T follicular helper cell (primary cell): ENCODE measurements around the gene FNBP1.
"Not testable (repeated sequence)": the region's sequence is repeated elsewhere in the genome, so short reads cannot be mapped to it uniquely, and the experiment has no call there.

Experiments used
- DNase-seq: peaks from one replicate; pipeline ENCODE4 v3.0.0-alpha.2; 2020; ENCODE audit warnings: low read depth

FNBP1 gene

GRCh38 chr9:129994882-129995281 lies 48.1 kb downstream of the FNBP1 start:
- no peak for DNase-seq

GRCh38 chr9:129991139-129991538 lies 51.9 kb downstream of the FNBP1 start:
- not testable (repeated sequence) for DNase-seq

GRCh38 chr9:129990269-129991010 lies 52.5 kb downstream of the FNBP1 start:
- peak; percentile 37 for DNase-seq

- DNase-seq: no peak
Observed at GRCh38 chr9:129989740-129990139, 53.2 kb downstream of the FNBP1 start.

- DNase-seq: no peak
Observed at GRCh38 chr9:129989362-129989708, 53.7 kb downstream of the FNBP1 start.

GRCh38 chr9:129988607-129989361 lies 54.2 kb downstream of the FNBP1 start:
- no peak for DNase-seq

- DNase-seq: no peak
Observed at GRCh38 chr9:129987941-129988340, 55.0 kb downstream of the FNBP1 start.

GRCh38 chr9:129987047-129987446 lies 55.9 kb downstream of the FNBP1 start:
- no peak for DNase-seq

- not testable (repeated sequence) for DNase-seq
Observed at GRCh38 chr9:129984589-129984988, 58.4 kb downstream of the FNBP1 start.

GRCh38 chr9:129983891-129984290 lies 59.1 kb downstream of the FNBP1 start:
- no peak for DNase-seq

GRCh38 chr9:129981180-129981907 lies 61.6 kb downstream of the FNBP1 start:
- DNase-seq: no peak

GRCh38 chr9:129980224-129980623 lies 62.8 kb downstream of the FNBP1 start:
- DNase-seq: not testable (repeated sequence)

GRCh38 chr9:129979071-129979745 lies 63.8 kb downstream of the FNBP1 start:
- no peak for DNase-seq

GRCh38 chr9:129972816-129973215 lies 70.2 kb downstream of the FNBP1 start:
- DNase-seq: no peak

GRCh38 chr9:129968690-129969485 lies 74.1 kb downstream of the FNBP1 start:
- no peak for DNase-seq

- DNase-seq: no peak
Observed at GRCh38 chr9:129964901-129965734, 77.9 kb downstream of the FNBP1 start.

GRCh38 chr9:129962889-129963703 lies 79.9 kb downstream of the FNBP1 start:
- DNase-seq: peak; percentile 69

GRCh38 chr9:129962451-129962864 lies 80.5 kb downstream of the FNBP1 start:
- DNase-seq: no peak

- no peak for DNase-seq
Observed at GRCh38 chr9:129958796-129959195, 84.2 kb downstream of the FNBP1 start.
